HepG2 (cell line): ENCODE measurements around the gene SLC23A3. TPM values are rescaled to one million over a fixed set of nuclear protein-coding genes. Genes with fewer than 3 reads are reported as not detected.

ENCODE experiments used
- EHMT2 ChIP-seq: fragments of 200-600 bp; sonication (generic); IDR thresholded peaks from 2 replicates; pipeline ENCODE4 v1.7.0; 2017; ENCODE audit warnings: antibody characterized with exemption, low read depth, low read length, borderline replicate concordance
- SAFB2 ChIP-seq: sonication (generic); formaldehyde crosslinking; IDR thresholded peaks from 2 replicates; pipeline ENCODE4 v1.5.1; 2020; ENCODE audit warnings: missing genetic modification reagents, low read depth, mild to moderate bottlenecking, borderline replicate concordance
- TGIF2 ChIP-seq: IDR thresholded peaks from 2 replicates; pipeline ENCODE4 v1.6.1; 2016; ENCODE audit warnings: control low read depth, missing compliant biosample characterization
- ZBTB20 ChIP-seq: sonication (generic); formaldehyde crosslinking; IDR thresholded peaks from 2 replicates; pipeline ENCODE4 v1.8.1; 2023; ENCODE audit warnings: missing genetic modification reagents, low read depth, mild to moderate bottlenecking, borderline replicate concordance
- polyA plus RNA-seq, 8 experiments: library from polyadenylated mRNA; depleted of rRNA in 3 of 8; stranded (reverse) in 7 of 8; unstranded in 1 of 8; fragments of >200 nt; fragmentation: Illumina TruSeq in 4 of 8; extraction: Trizol in 4 of 8; gene quantifications; 2 replicates each; pipeline versions ENCODE4 v1.2.1 to v1.2.3, GENCODE V29; 2011 to 2016; ENCODE audit warnings: low read depth in 4 of 8, missing spikeins in 1 of 8, mixed read lengths in 1 of 8; ENCODE audit not compliant: insufficient read depth in 1 of 8
- total RNA-seq, 5 experiments: library from RNA; depleted of rRNA; stranded (reverse); fragments of >200 nt; fragmentation: Illumina TruSeq; extraction: Trizol; gene quantifications; 2 replicates each; pipeline ENCODE4 v1.2.3, GENCODE V29; 2016; ENCODE audit warnings: low read depth in 1 of 5
- TF ChIP-seq, protein P1 (sequence below): sonication (generic); formaldehyde crosslinking; IDR thresholded peaks from 2 replicates; pipeline ENCODE4 v1.5.0; 2020; ENCODE audit warnings: mild to moderate bottlenecking, missing genetic modification reagents, borderline replicate concordance
- TF ChIP-seq, protein P2 (sequence below): sonication (generic); formaldehyde crosslinking; conservative IDR thresholded peaks from 2 replicates; pipeline ENCODE4 v1.8.0; 2022; ENCODE audit warnings: missing genetic modification reagents
- TF ChIP-seq, protein P3 (sequence below): sonication (generic); formaldehyde crosslinking; IDR thresholded peaks from 2 replicates; pipeline ENCODE4; 2020; ENCODE audit warnings: missing genetic modification reagents, mild to moderate bottlenecking, borderline replicate concordance

The SLC23A3 gene
- total and polyA plus RNA-seq, 2 of the 13 experiments (the other 11 are each of a cell fraction or from before 2014, with no cell fraction given), result 0.38 to 0.78 TPM

DNA sequence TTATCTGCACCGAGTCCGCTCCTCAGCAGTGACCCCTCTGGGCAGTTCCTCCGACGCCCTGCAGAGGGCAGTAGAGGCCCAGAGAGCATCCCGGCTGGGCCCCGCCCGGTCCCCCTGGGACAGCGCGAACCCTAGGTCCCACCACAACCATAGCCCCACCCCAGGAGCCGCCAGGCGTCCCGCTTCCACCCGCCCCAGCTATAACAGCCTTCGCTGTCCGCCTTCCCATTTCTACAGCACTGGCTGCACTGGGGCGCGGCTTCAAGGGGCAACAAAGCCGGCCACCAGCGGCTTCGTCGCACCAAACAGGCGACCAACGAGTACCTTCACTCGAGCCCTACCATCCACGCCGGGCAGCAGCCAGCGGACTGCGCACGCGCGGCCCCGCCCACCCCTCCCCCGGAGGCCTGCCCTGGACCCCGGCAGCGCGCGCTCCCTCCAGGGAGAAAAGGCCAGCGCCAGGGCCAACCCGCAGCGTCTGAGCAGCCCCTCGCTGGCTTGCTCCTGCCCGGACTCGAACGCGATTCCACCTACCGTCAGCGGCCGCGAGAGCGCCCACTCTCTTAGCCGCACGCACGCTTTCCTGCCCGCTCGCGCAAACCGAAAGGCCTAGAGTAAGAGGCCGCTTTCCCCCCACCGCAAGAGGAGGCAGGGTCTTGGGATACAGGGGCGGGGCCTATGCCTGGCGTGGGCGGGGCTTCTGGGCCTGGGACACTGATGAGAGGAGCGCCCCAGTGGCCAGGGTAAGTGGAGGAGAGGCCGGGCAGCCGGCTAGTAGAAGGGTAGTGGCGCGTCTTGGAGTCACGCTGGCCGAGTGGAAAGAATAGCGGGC is 9.4 kb downstream of the SLC23A3 start, which contains the start of gene NHEJ1 (continued):
- peak; percentile 93 for TF ChIP-seq ZBTB20 (CRISPR knock-in tag)
- peak; percentile 96 for TF ChIP-seq SAFB2 (CRISPR knock-in tag)
- TF ChIP-seq TGIF2 (CRISPR knock-in tag), result peak; percentile 81
- TF ChIP-seq, protein P1, sequence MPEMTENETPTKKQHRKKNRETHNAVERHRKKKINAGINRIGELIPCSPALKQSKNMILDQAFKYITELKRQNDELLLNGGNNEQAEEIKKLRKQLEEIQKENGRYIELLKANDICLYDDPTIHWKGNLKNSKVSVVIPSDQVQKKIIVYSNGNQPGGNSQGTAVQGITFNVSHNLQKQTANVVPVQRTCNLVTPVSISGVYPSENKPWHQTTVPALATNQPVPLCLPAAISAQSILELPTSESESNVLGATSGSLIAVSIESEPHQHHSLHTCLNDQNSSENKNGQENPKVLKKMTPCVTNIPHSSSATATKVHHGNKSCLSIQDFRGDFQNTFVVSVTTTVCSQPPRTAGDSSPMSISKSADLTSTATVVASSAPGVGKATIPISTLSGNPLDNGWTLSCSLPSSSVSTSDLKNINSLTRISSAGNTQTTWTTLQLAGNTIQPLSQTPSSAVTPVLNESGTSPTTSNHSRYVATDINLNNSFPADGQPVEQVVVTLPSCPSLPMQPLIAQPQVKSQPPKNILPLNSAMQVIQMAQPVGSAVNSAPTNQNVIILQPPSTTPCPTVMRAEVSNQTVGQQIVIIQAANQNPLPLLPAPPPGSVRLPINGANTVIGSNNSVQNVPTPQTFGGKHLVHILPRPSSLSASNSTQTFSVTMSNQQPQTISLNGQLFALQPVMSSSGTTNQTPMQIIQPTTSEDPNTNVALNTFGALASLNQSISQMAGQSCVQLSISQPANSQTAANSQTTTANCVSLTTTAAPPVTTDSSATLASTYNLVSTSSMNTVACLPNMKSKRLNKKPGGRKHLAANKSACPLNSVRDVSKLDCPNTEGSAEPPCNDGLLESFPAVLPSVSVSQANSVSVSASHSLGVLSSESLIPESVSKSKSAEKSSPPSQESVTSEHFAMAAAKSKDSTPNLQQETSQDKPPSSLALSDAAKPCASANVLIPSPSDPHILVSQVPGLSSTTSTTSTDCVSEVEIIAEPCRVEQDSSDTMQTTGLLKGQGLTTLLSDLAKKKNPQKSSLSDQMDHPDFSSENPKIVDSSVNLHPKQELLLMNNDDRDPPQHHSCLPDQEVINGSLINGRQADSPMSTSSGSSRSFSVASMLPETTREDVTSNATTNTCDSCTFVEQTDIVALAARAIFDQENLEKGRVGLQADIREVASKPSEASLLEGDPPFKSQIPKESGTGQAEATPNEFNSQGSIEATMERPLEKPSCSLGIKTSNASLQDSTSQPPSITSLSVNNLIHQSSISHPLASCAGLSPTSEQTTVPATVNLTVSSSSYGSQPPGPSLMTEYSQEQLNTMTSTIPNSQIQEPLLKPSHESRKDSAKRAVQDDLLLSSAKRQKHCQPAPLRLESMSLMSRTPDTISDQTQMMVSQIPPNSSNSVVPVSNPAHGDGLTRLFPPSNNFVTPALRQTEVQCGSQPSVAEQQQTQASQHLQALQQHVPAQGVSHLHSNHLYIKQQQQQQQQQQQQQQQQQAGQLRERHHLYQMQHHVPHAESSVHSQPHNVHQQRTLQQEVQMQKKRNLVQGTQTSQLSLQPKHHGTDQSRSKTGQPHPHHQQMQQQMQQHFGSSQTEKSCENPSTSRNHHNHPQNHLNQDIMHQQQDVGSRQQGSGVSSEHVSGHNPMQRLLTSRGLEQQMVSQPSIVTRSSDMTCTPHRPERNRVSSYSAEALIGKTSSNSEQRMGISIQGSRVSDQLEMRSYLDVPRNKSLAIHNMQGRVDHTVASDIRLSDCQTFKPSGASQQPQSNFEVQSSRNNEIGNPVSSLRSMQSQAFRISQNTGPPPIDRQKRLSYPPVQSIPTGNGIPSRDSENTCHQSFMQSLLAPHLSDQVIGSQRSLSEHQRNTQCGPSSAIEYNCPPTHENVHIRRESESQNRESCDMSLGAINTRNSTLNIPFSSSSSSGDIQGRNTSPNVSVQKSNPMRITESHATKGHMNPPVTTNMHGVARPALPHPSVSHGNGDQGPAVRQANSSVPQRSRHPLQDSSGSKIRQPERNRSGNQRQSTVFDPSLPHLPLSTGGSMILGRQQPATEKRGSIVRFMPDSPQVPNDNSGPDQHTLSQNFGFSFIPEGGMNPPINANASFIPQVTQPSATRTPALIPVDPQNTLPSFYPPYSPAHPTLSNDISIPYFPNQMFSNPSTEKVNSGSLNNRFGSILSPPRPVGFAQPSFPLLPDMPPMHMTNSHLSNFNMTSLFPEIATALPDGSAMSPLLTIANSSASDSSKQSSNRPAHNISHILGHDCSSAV (CRISPR knock-in tag), result no peak
- no peak for TF ChIP-seq EHMT2
- TF ChIP-seq, protein P2, sequence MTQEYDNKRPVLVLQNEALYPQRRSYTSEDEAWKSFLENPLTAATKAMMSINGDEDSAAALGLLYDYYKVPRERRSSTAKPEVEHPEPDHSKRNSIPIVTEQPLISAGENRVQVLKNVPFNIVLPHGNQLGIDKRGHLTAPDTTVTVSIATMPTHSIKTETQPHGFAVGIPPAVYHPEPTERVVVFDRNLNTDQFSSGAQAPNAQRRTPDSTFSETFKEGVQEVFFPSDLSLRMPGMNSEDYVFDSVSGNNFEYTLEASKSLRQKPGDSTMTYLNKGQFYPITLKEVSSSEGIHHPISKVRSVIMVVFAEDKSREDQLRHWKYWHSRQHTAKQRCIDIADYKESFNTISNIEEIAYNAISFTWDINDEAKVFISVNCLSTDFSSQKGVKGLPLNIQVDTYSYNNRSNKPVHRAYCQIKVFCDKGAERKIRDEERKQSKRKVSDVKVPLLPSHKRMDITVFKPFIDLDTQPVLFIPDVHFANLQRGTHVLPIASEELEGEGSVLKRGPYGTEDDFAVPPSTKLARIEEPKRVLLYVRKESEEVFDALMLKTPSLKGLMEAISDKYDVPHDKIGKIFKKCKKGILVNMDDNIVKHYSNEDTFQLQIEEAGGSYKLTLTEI, result no peak
- TF ChIP-seq, protein P3, sequence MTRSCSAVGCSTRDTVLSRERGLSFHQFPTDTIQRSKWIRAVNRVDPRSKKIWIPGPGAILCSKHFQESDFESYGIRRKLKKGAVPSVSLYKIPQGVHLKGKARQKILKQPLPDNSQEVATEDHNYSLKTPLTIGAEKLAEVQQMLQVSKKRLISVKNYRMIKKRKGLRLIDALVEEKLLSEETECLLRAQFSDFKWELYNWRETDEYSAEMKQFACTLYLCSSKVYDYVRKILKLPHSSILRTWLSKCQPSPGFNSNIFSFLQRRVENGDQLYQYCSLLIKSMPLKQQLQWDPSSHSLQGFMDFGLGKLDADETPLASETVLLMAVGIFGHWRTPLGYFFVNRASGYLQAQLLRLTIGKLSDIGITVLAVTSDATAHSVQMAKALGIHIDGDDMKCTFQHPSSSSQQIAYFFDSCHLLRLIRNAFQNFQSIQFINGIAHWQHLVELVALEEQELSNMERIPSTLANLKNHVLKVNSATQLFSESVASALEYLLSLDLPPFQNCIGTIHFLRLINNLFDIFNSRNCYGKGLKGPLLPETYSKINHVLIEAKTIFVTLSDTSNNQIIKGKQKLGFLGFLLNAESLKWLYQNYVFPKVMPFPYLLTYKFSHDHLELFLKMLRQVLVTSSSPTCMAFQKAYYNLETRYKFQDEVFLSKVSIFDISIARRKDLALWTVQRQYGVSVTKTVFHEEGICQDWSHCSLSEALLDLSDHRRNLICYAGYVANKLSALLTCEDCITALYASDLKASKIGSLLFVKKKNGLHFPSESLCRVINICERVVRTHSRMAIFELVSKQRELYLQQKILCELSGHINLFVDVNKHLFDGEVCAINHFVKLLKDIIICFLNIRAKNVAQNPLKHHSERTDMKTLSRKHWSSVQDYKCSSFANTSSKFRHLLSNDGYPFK (CRISPR knock-in tag), result peak; percentile 92
